WTC11 (cell line): ENCODE results near the gene RNGTT.

Source experiments
- ELF4 ChIP-seq: sonication (generic); formaldehyde crosslinking; IDR thresholded peaks from 2 replicates; pipeline ENCODE4 v1.8.1; 2022; ENCODE audit warnings: low read depth, mild to moderate bottlenecking, moderate library complexity, missing genetic modification reagents
- TF ChIP-seq, protein P1 (sequence below): sonication (generic); formaldehyde crosslinking; IDR thresholded peaks from 2 replicates; pipeline ENCODE4 v1.8.1; 2023; ENCODE audit warnings: mild to moderate bottlenecking, missing genetic modification reagents, moderate library complexity
- TF ChIP-seq, protein P2 (sequence below): fragments of 200-600 bp; IDR thresholded peaks from 2 replicates; pipeline ENCODE4 v1.8.0; 2022; ENCODE audit warnings: antibody characterized with exemption

DNA sequence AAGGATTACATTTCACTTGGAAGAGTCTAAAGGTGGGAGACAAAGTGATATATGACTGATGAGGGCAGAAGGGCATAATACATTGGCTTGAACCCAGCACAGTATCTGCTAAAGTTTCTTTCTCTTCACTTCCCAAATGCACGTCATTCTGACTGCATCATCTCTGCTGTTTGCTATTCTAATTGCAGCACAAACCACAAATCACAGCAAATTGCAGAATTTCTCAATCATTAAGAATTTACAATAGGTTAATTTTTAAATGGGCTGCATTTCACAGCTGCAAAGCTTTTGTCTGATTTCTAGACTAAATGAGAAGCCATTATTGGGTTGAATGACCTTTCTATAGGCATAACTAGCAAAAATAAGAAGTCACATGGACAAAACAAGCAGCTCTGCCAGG lies 337.0 kb downstream of the RNGTT start:
- no peak for TF ChIP-seq ELF4 (CRISPR knock-in tag)
- TF ChIP-seq, protein P1, sequence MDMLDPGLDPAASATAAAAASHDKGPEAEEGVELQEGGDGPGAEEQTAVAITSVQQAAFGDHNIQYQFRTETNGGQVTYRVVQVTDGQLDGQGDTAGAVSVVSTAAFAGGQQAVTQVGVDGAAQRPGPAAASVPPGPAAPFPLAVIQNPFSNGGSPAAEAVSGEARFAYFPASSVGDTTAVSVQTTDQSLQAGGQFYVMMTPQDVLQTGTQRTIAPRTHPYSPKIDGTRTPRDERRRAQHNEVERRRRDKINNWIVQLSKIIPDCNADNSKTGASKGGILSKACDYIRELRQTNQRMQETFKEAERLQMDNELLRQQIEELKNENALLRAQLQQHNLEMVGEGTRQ (CRISPR knock-in tag) = no peak
- TF ChIP-seq, protein P2, sequence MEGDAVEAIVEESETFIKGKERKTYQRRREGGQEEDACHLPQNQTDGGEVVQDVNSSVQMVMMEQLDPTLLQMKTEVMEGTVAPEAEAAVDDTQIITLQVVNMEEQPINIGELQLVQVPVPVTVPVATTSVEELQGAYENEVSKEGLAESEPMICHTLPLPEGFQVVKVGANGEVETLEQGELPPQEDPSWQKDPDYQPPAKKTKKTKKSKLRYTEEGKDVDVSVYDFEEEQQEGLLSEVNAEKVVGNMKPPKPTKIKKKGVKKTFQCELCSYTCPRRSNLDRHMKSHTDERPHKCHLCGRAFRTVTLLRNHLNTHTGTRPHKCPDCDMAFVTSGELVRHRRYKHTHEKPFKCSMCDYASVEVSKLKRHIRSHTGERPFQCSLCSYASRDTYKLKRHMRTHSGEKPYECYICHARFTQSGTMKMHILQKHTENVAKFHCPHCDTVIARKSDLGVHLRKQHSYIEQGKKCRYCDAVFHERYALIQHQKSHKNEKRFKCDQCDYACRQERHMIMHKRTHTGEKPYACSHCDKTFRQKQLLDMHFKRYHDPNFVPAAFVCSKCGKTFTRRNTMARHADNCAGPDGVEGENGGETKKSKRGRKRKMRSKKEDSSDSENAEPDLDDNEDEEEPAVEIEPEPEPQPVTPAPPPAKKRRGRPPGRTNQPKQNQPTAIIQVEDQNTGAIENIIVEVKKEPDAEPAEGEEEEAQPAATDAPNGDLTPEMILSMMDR = no peak
